ENCODE data around the gene IPPK.

Gene IPPK

GRCh38 chr9:92669890-92670708 lies at the start of gene IPPK:
IPPK (minus strand) TSS chr9:92670131; CDS start chr9:92669988, 143 bp downstream.
- no peak for TF ChIP-seq CTCF (IDR thresholded peaks at IDR 0.05; ENCODE audit: control insufficient read depth, insufficient read depth, low read depth, low read length, missing control alignments)

DNA sequence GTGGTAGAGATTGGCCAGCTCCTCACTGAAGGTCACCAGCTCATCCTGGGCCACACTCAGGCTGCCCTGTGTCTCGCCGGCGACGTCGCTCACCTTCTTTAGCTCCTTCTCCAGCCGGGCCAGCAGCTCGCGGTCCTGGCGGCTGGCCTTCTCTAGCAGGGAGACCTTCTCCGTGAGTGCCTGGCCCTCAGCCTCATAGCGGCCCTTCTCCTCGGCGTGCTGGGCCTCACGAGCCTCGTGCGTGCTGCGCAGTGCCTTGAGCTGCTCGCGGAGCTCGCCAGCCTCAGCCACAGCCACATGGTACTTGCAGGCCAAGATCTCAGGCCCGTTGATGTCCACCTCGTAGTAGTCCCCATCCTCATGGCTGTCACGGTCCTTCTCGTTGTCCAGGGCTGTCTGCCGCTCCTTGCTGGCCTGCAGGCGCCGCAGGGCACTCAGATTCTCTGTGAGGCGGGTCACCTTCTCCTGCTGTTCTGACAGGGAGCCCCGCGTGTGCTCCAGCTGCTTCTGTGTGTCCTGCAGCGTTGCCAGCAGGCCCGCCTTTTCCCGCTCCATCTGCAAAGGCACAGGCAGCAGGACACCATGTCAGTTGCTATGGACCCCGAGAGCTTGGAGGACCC lies 49.2 kb upstream of the IPPK start:
- TF ChIP-seq CTCF (IDR thresholded peaks at IDR 0.05; ENCODE audit: control insufficient read depth, insufficient read depth, low read depth, low read length, missing control alignments): no peak
- no peak overlapping the region for H3K4me3 ChIP-seq (ENCODE audit: control insufficient read depth, low read depth, low read length)
- DNase-seq (ENCODE audit: low read depth): no peak

More at GRCh38 chr9:92669890-92670708, at the start of gene IPPK:
- peak within 1 kb of the TSS; percentile 87 for H3K4me3 ChIP-seq (ENCODE audit: control insufficient read depth, low read depth, low read length)
- peak; percentile 90 for DNase-seq (ENCODE audit: low read depth)

DNA sequence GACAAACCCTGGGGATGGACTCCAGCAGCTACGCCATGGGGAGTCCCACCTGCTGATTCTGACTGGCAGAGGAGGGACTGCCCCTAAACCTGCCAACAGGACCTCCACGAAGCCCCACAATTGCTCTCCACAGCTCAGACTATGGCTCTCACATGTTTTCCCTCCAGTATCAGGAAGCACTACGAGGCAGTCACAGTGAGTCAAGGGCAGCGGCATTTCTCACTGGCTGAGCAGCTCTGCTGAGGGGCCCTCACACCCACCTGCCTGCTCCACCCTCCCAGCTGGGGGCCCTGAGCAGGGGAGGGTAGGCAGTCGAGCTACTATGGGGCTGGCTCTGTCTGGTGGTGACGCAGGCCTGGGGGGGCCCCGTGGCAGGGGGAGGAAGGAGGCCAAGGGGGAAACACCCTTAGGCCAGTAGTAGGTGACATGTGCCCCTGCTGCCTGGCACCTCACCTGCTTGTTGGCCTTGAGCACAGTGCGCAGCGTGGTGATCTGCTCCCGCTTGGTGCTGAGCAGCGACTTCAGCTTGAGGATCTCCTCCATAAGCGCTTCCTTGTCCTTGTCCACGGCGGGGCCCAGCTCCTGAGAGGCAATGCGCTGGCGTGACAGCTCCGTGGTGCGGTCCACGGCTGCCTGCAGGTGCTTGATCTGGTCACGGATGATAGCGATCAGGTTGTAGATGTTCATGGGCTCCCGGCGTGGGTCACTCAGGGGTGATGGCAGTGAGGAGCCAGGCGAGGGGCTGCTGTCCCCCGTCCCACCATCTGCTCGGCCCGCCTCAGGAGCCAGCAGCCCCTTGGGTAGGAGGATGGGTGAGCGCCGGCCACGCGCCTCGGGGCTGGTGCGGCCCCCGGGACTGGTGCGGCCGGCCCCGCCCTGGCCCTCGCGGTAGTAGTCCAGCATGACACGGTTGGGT lies 48.4 kb upstream of the IPPK start:
- no peak overlapping the region for H3K4me3 ChIP-seq (ENCODE audit: control insufficient read depth, low read depth, low read length)
- no peak for TF ChIP-seq CTCF (IDR thresholded peaks at IDR 0.05; ENCODE audit: control insufficient read depth, insufficient read depth, low read depth, low read length, missing control alignments)
- no peak for DNase-seq (ENCODE audit: low read depth)

- DNase-seq (ENCODE audit: low read depth): no peak
- no peak overlapping the region for H3K4me3 ChIP-seq (ENCODE audit: control insufficient read depth, low read depth, low read length)
- TF ChIP-seq CTCF (IDR thresholded peaks at IDR 0.05; ENCODE audit: control insufficient read depth, insufficient read depth, low read depth, low read length, missing control alignments): no peak
Measured at GRCh38 chr9:92717201-92718085, 47.5 kb upstream of the IPPK start.

DNA sequence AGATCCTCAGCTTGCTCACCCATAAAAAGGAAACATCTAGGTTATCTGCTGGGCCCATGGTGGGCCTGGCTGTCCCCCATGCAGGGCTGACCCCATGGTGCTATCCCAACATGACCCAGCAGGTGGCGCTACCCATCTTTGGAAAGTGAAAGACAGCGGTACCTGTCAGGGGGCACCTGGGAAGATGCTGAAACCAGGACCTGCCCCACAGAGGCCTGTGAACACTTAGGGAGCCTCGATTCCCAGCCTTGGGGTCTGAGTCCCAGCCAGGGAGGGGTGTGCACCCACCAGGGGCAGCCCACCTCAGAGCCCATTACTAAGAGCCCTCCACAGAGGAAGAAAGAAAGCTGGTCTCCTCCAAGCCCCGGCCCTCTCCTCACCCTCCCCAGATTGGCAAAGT lies 46.6 kb upstream of the IPPK start:
- no peak overlapping the region for H3K4me3 ChIP-seq (ENCODE audit: control insufficient read depth, low read depth, low read length)
- no peak for DNase-seq (ENCODE audit: low read depth)
- peak; percentile 93 for TF ChIP-seq CTCF (IDR thresholded peaks at IDR 0.05; ENCODE audit: control insufficient read depth, insufficient read depth, low read depth, low read length, missing control alignments)

Measured in AG09309 (cell line).